Coronary artery (tissue), 2 donors: ENCODE data around the gene TEX264.
"Not testable (repeated sequence)": the region's sequence is repeated elsewhere in the genome, so short reads cannot be mapped to it uniquely, and the experiment has no call there.

Experiments used
- DNase-seq: peaks from one replicate; pipeline ENCODE4 v3.0.0-alpha.2; 2017; ENCODE audit warnings: low spot score
- H3K27ac ChIP-seq, 2 donors: fragments of 200-600 bp; sonication (generic); one replicate each; pipeline ENCODE4 v1.5.1; 2016 to 2019
- H3K4me3 ChIP-seq: fragments of 200-600 bp; sonication (generic); 2 replicates; pipeline ENCODE4 v1.5.1; 2016; ENCODE audit warnings: mild to moderate bottlenecking, moderate library complexity
- CTCF ChIP-seq: fragments of 200-600 bp; sonication (generic); IDR thresholded peaks from one replicate; pipeline ENCODE4 v1.5.1; 2019; ENCODE audit warnings: antibody characterized with exemption

Gene TEX264

GRCh38 chr3:51734572-51734907 lies 63.5 kb downstream of the TEX264 start:
- no peak for DNase-seq
- no peak overlapping the region for H3K27ac ChIP-seq
- H3K4me3 ChIP-seq = no peak overlapping the region
- no peak for TF ChIP-seq CTCF

GRCh38 chr3:51735039-51735438 lies 64.0 kb downstream of the TEX264 start:
- no peak for DNase-seq
- TF ChIP-seq CTCF = no peak
- no peak overlapping the region for H3K27ac ChIP-seq
- H3K4me3 ChIP-seq = no peak overlapping the region

GRCh38 chr3:51735950-51736349 lies 64.9 kb downstream of the TEX264 start:
- H3K4me3 ChIP-seq = no peak overlapping the region
- TF ChIP-seq CTCF = no peak
- H3K27ac ChIP-seq = no peak overlapping the region
- DNase-seq = no peak

DNA sequence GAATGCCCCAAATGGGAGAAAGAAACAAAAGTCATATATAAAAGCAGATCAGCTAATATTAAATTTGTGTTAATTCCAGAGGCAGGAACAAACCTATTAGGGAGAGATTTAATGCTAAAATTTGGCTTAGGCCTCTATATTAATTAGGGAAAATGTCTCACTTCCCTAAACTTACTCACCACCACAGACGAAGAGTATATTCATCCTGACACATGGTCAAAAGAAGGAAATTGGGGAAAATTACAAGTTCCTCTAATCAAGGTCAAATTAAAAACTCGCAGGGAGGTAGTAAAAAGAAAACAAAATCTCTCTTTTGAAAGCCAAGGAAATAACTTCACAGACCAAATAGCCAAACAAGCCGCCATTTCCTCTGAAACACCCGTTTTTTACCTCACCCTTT lies 68.1 kb downstream of the TEX264 start:
- no peak overlapping the region for H3K27ac ChIP-seq
- no peak for TF ChIP-seq CTCF
- DNase-seq = no peak
- H3K4me3 ChIP-seq = no peak overlapping the region

DNA sequence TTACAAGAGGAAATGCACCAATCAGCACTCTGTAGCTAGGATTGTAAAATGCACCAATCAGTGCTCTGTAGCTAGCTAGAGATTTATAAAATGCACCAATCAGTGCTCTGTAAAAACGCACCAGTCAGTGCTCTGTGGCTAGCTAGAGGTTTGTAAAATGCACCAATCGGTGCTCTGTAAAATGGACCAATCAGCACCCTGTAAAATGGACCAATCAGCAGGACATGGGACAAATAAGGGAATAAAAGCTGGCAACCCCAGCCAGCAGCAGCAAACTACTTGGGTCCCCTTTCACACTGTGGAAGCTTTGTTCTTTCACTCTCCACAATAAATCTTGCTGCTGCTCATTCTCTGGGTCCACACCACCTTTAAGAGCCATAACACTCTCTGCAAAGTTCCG lies 71.3 kb downstream of the TEX264 start:
- not testable (repeated sequence) for H3K4me3 ChIP-seq, H3K27ac ChIP-seq, DNase-seq

DNA sequence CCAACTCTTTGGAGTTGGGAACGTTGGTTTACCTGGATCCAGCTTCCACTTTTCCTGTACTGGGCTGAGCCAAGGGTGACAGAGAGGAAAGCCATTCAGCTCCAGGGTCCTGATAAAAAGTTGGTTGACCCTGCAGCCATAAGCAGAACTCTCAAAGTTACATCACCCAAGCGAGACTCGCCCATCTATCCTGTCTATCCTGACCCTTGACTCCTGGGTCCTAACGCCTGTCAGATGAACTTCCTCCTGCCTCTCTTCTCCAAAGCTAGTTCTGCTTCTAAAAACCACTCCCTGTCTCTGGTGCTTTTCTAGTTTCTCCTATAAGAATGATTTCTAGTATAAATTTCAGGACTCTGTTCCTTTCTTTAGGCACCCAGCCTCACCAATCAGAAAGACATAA lies 71.9 kb downstream of the TEX264 start:
- H3K27ac ChIP-seq, H3K4me3 ChIP-seq, DNase-seq: not testable (repeated sequence)

- TF ChIP-seq CTCF = no peak
- no peak for DNase-seq
Observed at GRCh38 chr3:51747840-51748239, 76.8 kb downstream of the TEX264 start.

DNA sequence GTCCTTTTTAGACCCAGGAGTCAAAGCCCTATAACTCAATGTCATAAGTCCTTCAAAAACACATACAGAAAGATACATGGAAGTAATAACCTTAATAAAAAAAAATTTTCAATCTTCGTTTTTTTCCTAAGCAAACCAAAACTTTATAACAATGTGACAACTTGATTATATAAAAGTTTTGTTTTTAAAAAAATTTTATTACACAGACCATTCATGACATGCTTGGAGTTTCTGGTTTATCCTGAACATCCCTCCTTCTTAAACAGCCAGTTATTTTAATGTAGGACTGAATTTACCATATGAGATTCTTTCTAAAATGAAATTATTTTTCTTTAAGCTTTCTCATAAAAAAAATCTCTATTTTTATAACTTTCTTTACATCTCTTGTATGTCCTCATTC lies 77.3 kb downstream of the TEX264 start:
- TF ChIP-seq CTCF = no peak
- no peak for DNase-seq
- Histone ChIP-seq H3K27ac (no peak overlapping the region), H3K4me3 (no peak overlapping the region)

More at GRCh38 chr3:51747840-51748239, 76.8 kb downstream of the TEX264 start:
- Histone ChIP-seq H3K4me3 (no peak overlapping the region), H3K27ac (no peak overlapping the region)
